NCI-H82 treated with DMSO at 0.1 percent for 48 hours (cell line): ENCODE data around the gene PRKCB.
"Not testable (repeated sequence)": the region's sequence is repeated elsewhere in the genome, so short reads cannot be mapped to it uniquely, and the experiment has no call there.

Experiments
- DNase-seq: peaks from one replicate; lab custom pipeline; 2025; ENCODE audit not compliant: unreplicated experiment; lab: John Stamatoyannopoulos, UW

The PRKCB gene

DNA sequence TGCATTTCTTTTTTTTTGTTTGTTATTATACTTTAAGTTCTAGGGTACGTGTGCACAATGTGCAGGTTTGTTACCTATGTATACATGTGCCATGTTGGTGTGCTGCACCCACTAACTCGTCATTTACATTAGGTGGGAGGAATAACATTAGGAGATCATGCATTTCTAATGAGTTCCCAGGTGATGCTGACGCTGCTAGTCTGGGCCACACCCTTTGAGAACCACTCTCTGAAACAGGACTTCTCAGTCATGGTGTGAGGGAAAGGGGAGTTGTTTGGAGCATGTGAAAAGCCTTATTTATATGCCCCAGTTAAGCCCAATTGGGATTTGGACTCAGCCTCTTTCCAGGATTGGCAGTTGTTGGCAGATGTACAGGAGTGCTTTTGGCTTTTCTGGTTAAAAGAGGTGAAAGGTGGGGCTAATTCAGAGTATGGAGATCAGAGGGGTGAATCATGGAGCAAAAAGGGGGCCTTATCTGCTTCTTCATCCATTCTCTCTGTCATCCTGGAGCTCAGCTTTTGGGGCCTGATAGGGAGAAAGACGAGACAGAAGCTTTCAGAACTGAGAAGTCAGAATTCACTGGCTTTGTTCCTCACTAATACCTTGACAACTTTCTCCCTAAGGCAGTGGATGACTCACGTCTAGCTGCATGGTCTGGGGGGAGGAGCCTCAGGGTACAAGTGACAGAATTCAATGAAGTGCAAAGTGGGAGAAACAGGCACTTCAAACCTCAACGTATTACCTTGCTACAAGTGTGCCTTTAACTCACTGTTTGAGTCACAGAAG, 240.3 kb downstream of the PRKCB start:
- no peak for DNase-seq

- no peak for DNase-seq
Measured at GRCh38 chr16:24077292-24077691, 241.5 kb downstream of the PRKCB start.

GRCh38 chr16:24077966-24078365, 242.2 kb downstream of the PRKCB start:
- DNase-seq, result no peak

DNA sequence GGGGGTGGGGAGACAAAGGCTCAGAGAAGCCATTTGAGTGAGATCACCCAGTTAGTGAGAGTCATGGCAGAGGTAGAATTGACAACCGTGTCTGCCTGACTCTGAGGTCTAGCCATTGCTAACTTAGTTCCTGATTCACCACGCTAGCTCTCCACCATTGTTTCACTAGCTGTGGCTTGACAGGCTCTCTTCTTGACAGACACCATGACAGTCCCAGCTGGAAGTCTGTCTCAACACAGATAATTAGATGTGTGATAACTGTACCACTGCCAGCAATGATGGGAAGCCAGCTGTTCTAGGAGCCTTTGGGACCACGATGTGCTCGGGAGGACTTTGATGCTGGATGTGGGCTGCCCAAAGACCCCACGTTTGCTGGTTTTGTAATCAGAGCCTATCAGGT, 249.9 kb downstream of the PRKCB start:
- DNase-seq, result no peak

DNA sequence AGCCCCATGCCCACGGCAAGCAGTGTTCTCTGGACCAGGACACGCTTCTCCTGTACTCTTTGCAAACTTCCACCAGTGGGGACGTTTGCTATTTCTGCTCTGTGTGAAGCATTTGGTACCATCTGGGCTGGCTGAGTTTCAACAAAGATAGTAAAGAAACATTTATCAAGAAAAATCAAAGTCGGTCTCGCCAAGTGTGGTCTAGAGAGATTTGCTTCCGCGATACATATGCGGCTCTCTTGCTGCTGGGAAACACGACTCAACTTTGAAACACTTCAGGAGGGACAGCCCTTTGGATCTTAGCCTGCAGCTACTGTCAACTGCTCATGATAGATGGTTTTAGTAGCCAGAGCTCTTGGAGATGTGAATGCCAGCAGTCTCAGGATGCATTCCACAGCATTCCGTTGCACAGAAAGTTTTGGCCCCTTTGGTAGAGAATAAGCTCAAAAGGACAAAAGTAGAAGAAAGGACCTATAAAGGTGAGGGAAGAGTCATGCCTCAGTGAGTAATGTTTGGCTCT, 252.2 kb downstream of the PRKCB start:
- DNase-seq, result no peak

- no peak for DNase-seq
Measured at GRCh38 chr16:24088767-24089166, 253.0 kb downstream of the PRKCB start.

- DNase-seq, result no peak
Measured at GRCh38 chr16:24091125-24091524, 255.3 kb downstream of the PRKCB start.

- no peak for DNase-seq
Measured at GRCh38 chr16:24093049-24093448, 257.3 kb downstream of the PRKCB start.

GRCh38 chr16:24094660-24095059, 258.9 kb downstream of the PRKCB start:
- no peak for DNase-seq

DNA sequence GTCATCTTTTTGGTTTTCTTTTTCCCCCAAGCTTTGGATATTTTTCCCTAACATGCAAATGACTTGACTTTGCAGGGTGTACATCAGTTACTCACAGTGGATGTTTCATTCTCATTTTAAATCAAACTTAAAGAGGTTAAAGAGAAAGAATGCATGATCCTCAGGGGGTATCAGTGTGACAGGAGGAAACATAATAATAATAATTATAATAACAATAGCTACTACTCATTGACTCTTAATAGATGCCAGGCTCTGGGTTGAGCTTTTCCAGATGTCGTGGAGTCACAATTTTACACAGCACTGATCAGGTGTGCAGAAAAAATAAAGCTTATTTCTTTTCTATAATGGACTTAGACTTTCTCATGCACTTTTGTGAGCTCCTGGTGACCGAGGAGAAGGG, 263.1 kb downstream of the PRKCB start:
- no peak for DNase-seq

DNA sequence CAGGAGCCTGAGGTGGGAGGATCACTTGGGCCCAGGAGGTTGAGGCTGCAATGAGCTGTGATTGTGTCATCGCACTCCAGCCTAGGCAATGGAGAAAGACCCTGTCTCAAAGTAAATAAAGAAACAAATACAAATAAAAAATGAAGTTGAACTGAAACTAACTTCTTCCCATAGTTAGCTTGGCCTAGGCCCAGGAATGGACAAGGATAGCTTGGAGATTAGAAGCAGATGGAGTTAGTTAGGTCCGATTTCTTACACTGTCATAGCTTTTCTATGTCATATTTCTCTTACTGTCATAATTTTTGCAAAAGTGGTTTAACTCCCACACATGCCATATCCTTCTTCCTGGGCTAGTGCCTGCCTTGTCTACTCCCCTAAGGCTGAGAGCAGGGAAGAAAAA, 265.6 kb downstream of the PRKCB start:
- no peak for DNase-seq

GRCh38 chr16:24102209-24102660, 266.5 kb downstream of the PRKCB start:
- DNase-seq, result no peak

- not testable (repeated sequence) for DNase-seq
Measured at GRCh38 chr16:24105471-24105870, 269.7 kb downstream of the PRKCB start.

DNA sequence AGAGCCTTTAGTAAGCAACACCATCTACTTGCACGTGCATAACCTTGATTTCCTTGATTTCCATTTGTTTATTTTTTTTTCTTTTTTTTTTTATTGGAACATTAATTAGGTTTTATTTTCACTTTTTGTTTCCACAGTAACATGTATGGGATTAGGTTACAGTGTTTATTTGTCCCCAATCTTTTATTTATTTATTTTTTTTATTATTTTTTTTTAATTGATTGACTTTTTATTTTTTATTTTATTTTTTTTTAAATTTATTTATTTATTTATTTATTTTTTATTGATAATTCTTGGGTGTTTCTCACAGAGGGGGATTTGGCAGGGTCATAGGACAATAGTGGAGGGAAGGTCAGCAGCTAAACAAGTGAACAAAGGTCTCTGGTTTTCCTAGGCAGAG, 272.3 kb downstream of the PRKCB start:
- DNase-seq, result not testable (repeated sequence)

GRCh38 chr16:24111724-24112302, 276.0 kb downstream of the PRKCB start:
- DNase-seq, result no peak

DNA sequence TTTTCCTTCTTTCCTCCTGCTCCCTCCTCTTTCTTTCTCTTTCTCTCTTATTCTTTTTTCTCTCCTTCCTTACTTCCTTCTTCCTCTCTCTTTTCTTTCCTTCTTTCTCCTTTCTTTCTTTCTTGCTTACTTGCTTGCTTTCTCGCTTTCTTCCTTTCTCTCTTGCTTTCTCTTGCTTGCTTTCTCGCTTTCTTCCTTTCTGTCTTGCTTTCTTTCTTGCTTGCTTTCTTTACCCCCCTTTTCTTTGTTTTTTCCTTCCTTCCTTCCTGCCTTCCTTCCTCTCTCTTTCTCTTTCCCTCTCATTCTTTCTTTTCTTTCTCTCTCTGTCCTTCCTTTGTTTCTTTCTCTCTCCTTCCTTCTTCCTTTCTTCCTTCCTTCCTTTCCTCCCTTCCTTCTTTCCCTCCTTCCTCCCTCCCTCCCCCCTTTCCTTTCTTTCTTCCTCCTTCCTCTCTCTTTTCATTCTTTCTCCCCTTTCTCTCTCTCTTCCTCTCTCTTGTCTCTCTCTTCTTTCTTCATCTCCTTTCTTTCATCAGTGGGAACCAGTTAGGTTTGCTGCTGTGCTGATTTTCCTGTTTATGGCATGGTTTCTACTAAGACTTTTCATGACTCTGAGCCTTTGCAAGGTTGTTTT, 277.4 kb downstream of the PRKCB start:
- DNase-seq, result no peak

DNA sequence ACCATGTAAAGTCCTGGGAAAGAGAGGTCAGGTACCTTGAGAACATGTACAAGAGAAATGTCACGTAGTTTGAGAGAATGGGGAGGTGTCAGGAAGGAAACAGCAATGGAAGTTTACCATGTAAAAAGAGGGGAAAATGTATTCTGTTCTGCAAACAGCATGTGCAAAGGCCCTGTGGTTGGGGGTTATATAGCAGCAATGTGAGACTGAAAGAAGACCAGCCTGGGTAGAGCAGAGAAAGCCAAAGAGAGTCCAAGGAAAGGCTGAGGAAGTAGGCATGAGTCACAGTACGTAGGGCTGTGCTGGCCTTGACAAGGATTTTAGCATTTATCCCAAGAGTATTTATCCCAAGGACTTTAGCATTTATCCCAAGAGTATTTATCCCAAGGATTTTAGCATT, 279.1 kb downstream of the PRKCB start:
- no peak for DNase-seq

DNA sequence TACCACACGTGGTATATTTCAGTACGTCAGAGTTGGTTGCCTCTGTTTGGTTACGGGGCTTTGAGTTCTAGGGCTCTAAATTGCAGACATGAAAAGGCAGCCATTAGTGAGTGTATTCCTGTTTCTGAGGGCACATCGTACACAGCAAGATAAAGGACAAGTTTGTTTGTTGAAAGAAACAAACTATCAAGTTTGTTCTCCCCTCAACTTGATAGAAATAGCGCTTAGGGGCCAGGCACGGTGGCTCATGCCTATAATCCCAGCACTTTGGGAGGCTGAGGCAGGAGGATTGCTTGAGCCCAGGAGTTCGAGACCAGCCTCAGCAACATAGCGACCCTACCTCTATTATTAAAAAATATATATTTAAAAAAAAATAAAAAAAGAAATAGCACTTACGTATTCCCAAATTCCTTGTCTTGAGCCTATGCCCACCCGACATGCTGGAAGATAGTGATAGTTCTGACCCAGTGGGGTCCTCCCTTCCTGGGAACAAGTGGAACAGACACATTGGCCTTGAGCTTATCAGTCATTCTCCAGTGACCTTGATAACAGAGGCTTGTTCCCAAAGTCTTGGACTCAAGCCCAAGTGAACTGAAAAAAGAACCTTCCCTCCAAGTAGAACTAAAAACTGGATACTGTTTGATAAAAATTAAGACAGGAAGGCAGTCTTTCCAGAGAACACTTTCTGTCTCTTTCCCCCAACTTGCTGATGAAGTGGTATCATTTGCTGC, 280.4 kb downstream of the PRKCB start:
- DNase-seq, result no peak

DNA sequence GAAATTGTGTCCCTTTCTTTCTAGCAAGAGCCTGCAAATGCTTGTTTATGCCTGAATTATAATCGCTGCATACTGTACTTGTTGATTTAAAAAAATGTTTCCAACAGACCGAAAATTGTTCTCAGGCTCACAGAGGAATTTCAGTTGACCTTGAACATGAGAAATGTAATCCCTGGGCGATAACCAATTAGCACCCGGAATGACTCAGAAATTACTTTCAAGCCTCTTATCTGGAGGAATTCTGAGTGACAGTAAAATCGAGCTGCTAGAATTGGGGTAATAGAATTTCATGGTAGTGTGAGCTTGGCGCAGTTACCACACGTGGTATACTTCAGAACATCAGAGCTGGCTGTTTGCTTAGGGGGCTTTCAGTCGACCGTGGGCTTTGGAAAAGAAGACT, 281.2 kb downstream of the PRKCB start:
- DNase-seq, result no peak

DNA sequence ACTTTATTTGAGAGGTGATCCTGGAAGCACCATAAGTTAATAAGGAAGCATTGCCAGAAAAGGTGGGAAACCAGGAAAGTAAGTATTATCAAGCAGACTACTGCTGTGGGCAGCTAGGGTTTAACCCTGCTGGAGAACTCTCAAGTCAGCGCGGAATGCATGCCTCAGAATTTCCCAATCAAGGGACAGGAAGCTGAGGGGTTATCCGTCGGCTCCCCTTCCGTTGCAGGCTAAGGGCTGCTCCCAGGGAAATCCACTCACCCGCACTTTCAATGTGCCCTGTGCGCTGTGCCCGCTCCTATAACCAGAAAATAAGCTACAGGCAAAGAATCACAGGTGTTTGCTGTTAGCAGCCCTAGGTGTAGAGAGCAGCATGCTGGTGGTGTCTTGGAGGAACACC, 281.9 kb downstream of the PRKCB start:
- DNase-seq, result no peak

GRCh38 chr16:24118126-24118821, 282.5 kb downstream of the PRKCB start:
- DNase-seq, result no peak
